A549 (cell line): ENCODE results near the gene TRABD2B. TPM values are rescaled to one million over a fixed set of nuclear protein-coding genes. Genes with fewer than 3 reads are reported as not detected.

ENCODE experiments used
- ATAC-seq, 2 experiments: fragments of 200-7000 bp in 1 of 2; fragments of >200 bp in 1 of 2; cut with Nextera tagmentation in 1 of 2; cut with Tn5 transposase in 1 of 2; 3 replicates each; pipeline versions ENCODE4 v1.8.0 to v1.9.1; 2018 to 2020; ENCODE audit warnings: mild to moderate bottlenecking in 1 of 2, moderate library complexity in 1 of 2
- CTCF ChIA-PET: fragments of 300-600 bp; sonication (Branson Sonifier 250); formaldehyde crosslinking; extraction: SDS; loops from one replicate; lab custom pipeline; 2021; ENCODE audit warnings: antibody characterized with exemption, inconsistent platforms; lab: Yijun Ruan, JAX
- POLR2A ChIA-PET: fragments of 350-600 bp; formaldehyde crosslinking; extraction: SDS; loops from one replicate; lab custom pipeline; 2021; ENCODE audit warnings: antibody characterized with exemption, inconsistent platforms; lab: Yijun Ruan, JAX
- DNase-seq, 2 experiments: peaks; one replicate each; pipeline versions ENCODE4 v3.0.0 to v3.0.0-alpha.2; 2011 to 2016; ENCODE audit warnings: low read depth in 1 of 2, low spot score in 1 of 2
- FAIRE-seq: peaks from 2 replicates; lab custom pipeline; 2011; peaks lifted over from hg19 to GRCh38; lab: Jason Lieb, UNC
- H3K27ac ChIP-seq, 2 experiments: fragments of >200 bp; sonication (Bioruptor Twin); formaldehyde crosslinking; 3 replicates each; pipeline ENCODE4 v1.5.1; 2016 to 2017
- H3K4me1 ChIP-seq: fragments of >200 bp; sonication (Bioruptor Twin); formaldehyde crosslinking; 3 replicates; pipeline ENCODE4 v1.6.1; 2016
- H3K4me2 ChIP-seq: fragments of >200 bp; sonication (Bioruptor Twin); formaldehyde crosslinking; 3 replicates; pipeline ENCODE4 v1.6.1; 2016
- H3K4me3 ChIP-seq: fragments of >200 bp; sonication (Bioruptor Twin); formaldehyde crosslinking; 3 replicates; pipeline ENCODE4 v1.5.1; 2016
- H3K9me3 ChIP-seq: fragments of >200 bp; sonication (Bioruptor Twin); formaldehyde crosslinking; 3 replicates; pipeline ENCODE4 v1.6.1; 2016
- BHLHE40 ChIP-seq: IDR thresholded peaks from 2 replicates; pipeline ENCODE4 v1.6.1; 2012; ENCODE audit warnings: low read depth, low read length, inconsistent platforms
- CTCF ChIP-seq: fragments of >200 bp; sonication (Bioruptor Twin); formaldehyde crosslinking; IDR thresholded peaks from 3 replicates; pipeline ENCODE4 v1.5.1; 2016
- EHMT2 ChIP-seq: fragments of 200-600 bp; sonication (generic); IDR thresholded peaks from 2 replicates; pipeline ENCODE4 v1.6.1; 2016; ENCODE audit warnings: antibody characterized with exemption, low read depth, mild to moderate bottlenecking, moderate library complexity
- ELK1 ChIP-seq: fragments of 150-350 bp; IDR thresholded peaks from 2 replicates; pipeline ENCODE4 v1.6.1; 2014; ENCODE audit warnings: low read depth, mild to moderate bottlenecking, low read length
- EP300 ChIP-seq, 2 experiments: fragments of >200 bp; sonication (Bioruptor Twin); formaldehyde crosslinking; IDR thresholded peaks; 2 replicates in 1 of 2; 3 replicates in 1 of 2; pipeline ENCODE4 v1.6.1; 2016 to 2017
- FOSB ChIP-seq: fragments of 250-450 bp; sonication (Bioruptor Pico); IDR thresholded peaks from 2 replicates; pipeline ENCODE4 v1.5.0; 2020; ENCODE audit warnings: mild to moderate bottlenecking, moderate library complexity
- FOXS1 ChIP-seq: fragments of 250-450 bp; sonication (Bioruptor Pico); IDR thresholded peaks from 2 replicates; pipeline ENCODE4 v1.5.0; 2020; ENCODE audit warnings: mild to moderate bottlenecking, moderate library complexity
- HDAC2 ChIP-seq: fragments of 200-600 bp; sonication (generic); IDR thresholded peaks from 2 replicates; pipeline ENCODE4 v1.6.1; 2016
- JUNB ChIP-seq: fragments of >200 bp; sonication (Bioruptor Twin); formaldehyde crosslinking; IDR thresholded peaks from 2 replicates; pipeline ENCODE4 v1.6.1; 2016
- KDM1A ChIP-seq: fragments of 200-600 bp; sonication (generic); IDR thresholded peaks from 2 replicates; pipeline ENCODE4 v1.6.1; 2016; ENCODE audit warnings: low read depth, mild to moderate bottlenecking
- NR3C1 ChIP-seq: fragments of >200 bp; sonication (Bioruptor Twin); formaldehyde crosslinking; IDR thresholded peaks from 3 replicates; pipeline ENCODE4 v1.6.1; 2017
- POLR2A ChIP-seq: IDR thresholded peaks from 2 replicates; pipeline ENCODE4 v1.6.1; 2012; ENCODE audit warnings: mild to moderate bottlenecking, low read length
- RAD21 ChIP-seq, 2 experiments: fragments of >200 bp in 1 of 2; sonication (Bioruptor Twin) in 1 of 2; formaldehyde crosslinking in 1 of 2; IDR thresholded peaks in 1 of 2; conservative IDR thresholded peaks in 1 of 2; 2 replicates in 1 of 2; 3 replicates in 1 of 2; pipeline ENCODE4 v1.6.1; 2012 to 2018; ENCODE audit warnings: inconsistent platforms in 1 of 2
- RCOR1 ChIP-seq: fragments of 150-350 bp; IDR thresholded peaks from 2 replicates; pipeline ENCODE4 v1.6.1; 2014; ENCODE audit warnings: antibody characterized with exemption, low read length, low read depth
- TFCP2L1 ChIP-seq: fragments of 250-450 bp; sonication (Bioruptor Pico); IDR thresholded peaks from 2 replicates; pipeline ENCODE4 v1.5.0; 2021; ENCODE audit warnings: mild to moderate bottlenecking
- ZNF302 ChIP-seq: fragments of 250-450 bp; sonication (Bioruptor Pico); IDR thresholded peaks from 2 replicates; pipeline ENCODE4 v1.9.0; 2021; ENCODE audit warnings: inconsistent platforms, mild to moderate bottlenecking, moderate library complexity
- WGBS: methylation state at CpG from one replicate; pipeline ENCODE4 v1.1.6; 2017; ENCODE audit errors: missing lambda C conversion rate; 5-methylcytosine and 5-hydroxymethylcytosine counted together
- polyA plus RNA-seq, 4 experiments: library from polyadenylated mRNA; depleted of rRNA in 3 of 4; stranded (reverse); fragments of >200 nt; fragmentation: RNase III in 1 of 4; extraction: RNeasy Plus Mini Kit Qiagen cat#74134 plus additional on column Dnase treatment in 1 of 4; gene quantifications; 2 replicates in 3 of 4; 3 replicates in 1 of 4; pipeline ENCODE4 v1.2.3, GENCODE V29; 2011 to 2017

The TRABD2B gene
- polyA plus RNA-seq, 2 of the 4 experiments (the other 2 are of a cell fraction): 0.04 to 0.21 TPM

DNA sequence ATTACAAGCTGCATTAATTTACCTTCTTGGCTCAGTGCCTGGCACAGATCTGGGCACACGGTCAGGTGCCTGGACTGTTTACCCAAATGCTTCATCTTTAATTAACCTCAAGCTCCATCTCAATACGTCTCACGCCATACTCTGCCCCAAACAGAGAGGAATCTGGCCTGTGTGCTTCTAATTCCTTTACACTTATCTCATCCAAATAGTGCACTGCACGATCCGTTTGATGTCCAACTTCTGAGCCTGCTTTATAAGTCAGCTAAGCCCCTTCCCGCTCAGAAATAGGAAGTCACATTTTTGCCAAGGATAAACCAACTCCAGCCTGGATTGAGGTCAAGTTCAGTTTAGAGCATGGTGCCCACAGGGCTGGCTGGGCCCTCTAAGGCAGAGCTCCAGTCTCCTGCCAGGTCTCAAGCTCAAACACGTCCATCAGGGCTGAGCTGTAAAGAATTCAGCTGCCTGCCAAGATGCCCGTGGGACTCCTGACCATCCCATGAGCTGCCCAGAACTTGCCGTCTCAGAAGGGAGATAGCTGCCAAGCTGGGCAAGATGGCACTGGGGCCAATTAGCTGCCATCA is 233.5 kb downstream of the TRABD2B start:
- Histone ChIP-seq H3K9me3 (no peaks in the 10 kb centered on the region), H3K4me2 (no peak overlapping the region), H3K4me1 (no peaks in the 10 kb centered on the region), H3K4me3 (no peak overlapping the region), H3K27ac (no peak overlapping the region)
- ATAC-seq (no peak), DNase-seq (no peak), FAIRE-seq (no peak)
- ChIA-PET POLR2A (no interaction called here), CTCF (interaction anchor here (1.4 to 1.8 kb wide), 3 partner anchors 8 to 332 kb away, joined by 3 to 8 read pairs (median 4); no protein-coding TSS in a partner anchor)
- 80% methylated on average over 5 of the region's 9 CpGs for WGBS
- TF ChIP-seq ZNF302 (CRISPR knock-in tag) (no peak), KDM1A (no peak), TFCP2L1 (CRISPR knock-in tag) (no peak)

DNA sequence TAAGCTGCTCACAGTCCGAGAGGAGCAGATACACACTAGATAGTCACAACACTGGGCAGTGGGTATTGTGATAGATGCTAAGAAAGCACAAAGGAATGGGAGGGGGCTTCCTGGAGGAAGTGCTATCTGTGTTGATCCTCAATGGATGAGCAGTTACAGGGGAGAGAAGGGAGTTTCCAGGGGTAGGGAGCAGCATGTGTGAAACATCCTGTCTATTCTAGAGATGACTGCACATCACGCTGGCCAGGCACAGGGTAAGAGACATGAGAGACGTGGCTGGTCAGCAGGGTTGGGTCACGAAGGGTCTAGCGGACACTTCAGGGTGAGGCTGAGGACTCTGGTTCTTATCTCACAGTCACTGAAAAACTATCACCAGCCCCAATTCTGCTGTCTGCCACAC is 235.2 kb downstream of the TRABD2B start:
- Histone ChIP-seq H3K27ac (no peak overlapping the region), H3K4me1 (no peaks in the 10 kb centered on the region), H3K4me3 (no peak overlapping the region), H3K4me2 (no peak overlapping the region), H3K9me3 (no peaks in the 10 kb centered on the region)
- no peak for FAIRE-seq
- TF ChIP-seq FOXS1 (CRISPR knock-in tag): no peak
- TF ChIP-seq POLR2A: no peak
- no peak for TF ChIP-seq FOSB (CRISPR knock-in tag)
- no peak for TF ChIP-seq CTCF
- no peak for TF ChIP-seq EP300 (IDR thresholded peaks at IDR 0.05)
- no peak for TF ChIP-seq RCOR1
- TF ChIP-seq NR3C1: no peak
- no peak for TF ChIP-seq EHMT2
- no peak for TF ChIP-seq HDAC2
- no peak for TF ChIP-seq RAD21 (conservative IDR thresholded peaks at IDR 0.05 in 1 of 2, IDR thresholded peaks at IDR 0.05 in 1 of 2)
- TF ChIP-seq BHLHE40: no peak
- CTCF ChIA-PET: no interaction called here
- 37% methylated on average over 5 of the region's 5 CpGs for WGBS
- no peak for DNase-seq
- POLR2A ChIA-PET: no interaction called here
- no peak for ATAC-seq

DNA sequence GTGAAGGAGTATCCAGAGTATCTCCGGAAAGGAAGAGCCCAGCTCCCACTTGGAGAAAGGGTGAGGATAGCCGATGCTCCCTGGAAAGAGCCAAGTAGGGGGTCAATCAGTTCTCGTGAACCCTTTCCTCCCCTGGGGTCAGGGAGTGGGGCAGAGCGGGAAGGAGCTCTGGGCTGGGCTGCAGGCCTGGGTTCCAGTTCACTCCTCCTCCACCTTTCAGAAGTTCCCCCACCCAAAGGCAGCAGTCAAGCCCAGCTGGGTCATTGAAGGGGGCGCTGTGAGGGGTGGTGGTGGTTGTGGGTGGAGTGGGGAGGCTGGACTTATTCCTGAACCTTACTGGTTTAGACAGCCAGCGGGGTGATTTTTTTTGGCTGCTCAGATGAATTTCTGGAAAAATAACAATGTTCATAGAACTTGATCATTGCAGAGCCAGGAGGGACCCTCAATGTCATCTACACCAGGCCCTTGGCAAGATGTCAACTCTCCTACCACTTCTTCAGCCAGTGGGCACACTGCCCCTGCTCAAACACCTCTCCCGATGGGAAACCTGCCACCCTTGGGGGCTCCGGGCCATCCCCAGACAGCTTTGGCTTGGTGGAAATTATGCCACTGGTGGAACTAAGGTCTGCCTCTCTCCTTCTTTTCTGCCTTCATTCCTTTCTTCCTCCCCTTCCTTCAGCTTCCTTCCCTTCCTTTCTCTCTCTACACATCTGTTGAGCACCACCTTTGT is 235.8 kb downstream of the TRABD2B start:
- 42% methylated on average over 8 of the region's 8 CpGs for WGBS
- no peaks in the 10 kb centered on the region for H3K4me1 ChIP-seq
- no peak for FAIRE-seq
- ATAC-seq: no peak
- H3K27ac ChIP-seq: no peak overlapping the region
- no peaks in the 10 kb centered on the region for H3K9me3 ChIP-seq
- CTCF ChIA-PET: interaction anchor here (1.1 kb wide), 1 partner anchor 35 kb away, joined by 4 read pairs; no protein-coding TSS in a partner anchor
- no peak for TF ChIP-seq ELK1
- TF ChIP-seq, all 56 proteins: peak for 0
- Histone ChIP-seq H3K4me2 (no peak overlapping the region), H3K4me3 (no peak overlapping the region)
- DNase-seq: no peak
- POLR2A ChIA-PET: no interaction called here

GRCh38 chr1:47759936-47760629 is 237.1 kb downstream of the TRABD2B start:
- TF ChIP-seq JUNB: no peak
- no peak for TF ChIP-seq RAD21 (conservative IDR thresholded peaks at IDR 0.05 in 1 of 2, IDR thresholded peaks at IDR 0.05 in 1 of 2)
- no peak overlapping the region for H3K4me2 ChIP-seq
- no peak overlapping the region for H3K27ac ChIP-seq
- H3K9me3 ChIP-seq: no peaks in the 10 kb centered on the region
- WGBS: 60% methylated on average over 9 of the region's 9 CpGs
- ATAC-seq (no peak), DNase-seq (no peak), FAIRE-seq (no peak)
- POLR2A ChIA-PET: no interaction called here
- CTCF ChIA-PET: interaction anchor here (0.7 to 0.9 kb wide), 3 partner anchors 27 to 322 kb away, joined by 3 to 5 read pairs (median 3); partner anchors contain the start of gene FOXD2
- no peak overlapping the region for H3K4me3 ChIP-seq
- H3K4me1 ChIP-seq: no peaks in the 10 kb centered on the region
